NCI-H2081 treated with DMSO at 0.1 percent for 48 hours (cell line): ENCODE measurements around the gene BLTP3B.
"Not testable (repeated sequence)": the region's sequence is repeated elsewhere in the genome, so short reads cannot be mapped to it uniquely, and the experiment has no call there.

Source experiments
- DNase-seq: peaks from one replicate; lab custom pipeline; 2025; lab: John Stamatoyannopoulos, UW

The BLTP3B gene, protein sequence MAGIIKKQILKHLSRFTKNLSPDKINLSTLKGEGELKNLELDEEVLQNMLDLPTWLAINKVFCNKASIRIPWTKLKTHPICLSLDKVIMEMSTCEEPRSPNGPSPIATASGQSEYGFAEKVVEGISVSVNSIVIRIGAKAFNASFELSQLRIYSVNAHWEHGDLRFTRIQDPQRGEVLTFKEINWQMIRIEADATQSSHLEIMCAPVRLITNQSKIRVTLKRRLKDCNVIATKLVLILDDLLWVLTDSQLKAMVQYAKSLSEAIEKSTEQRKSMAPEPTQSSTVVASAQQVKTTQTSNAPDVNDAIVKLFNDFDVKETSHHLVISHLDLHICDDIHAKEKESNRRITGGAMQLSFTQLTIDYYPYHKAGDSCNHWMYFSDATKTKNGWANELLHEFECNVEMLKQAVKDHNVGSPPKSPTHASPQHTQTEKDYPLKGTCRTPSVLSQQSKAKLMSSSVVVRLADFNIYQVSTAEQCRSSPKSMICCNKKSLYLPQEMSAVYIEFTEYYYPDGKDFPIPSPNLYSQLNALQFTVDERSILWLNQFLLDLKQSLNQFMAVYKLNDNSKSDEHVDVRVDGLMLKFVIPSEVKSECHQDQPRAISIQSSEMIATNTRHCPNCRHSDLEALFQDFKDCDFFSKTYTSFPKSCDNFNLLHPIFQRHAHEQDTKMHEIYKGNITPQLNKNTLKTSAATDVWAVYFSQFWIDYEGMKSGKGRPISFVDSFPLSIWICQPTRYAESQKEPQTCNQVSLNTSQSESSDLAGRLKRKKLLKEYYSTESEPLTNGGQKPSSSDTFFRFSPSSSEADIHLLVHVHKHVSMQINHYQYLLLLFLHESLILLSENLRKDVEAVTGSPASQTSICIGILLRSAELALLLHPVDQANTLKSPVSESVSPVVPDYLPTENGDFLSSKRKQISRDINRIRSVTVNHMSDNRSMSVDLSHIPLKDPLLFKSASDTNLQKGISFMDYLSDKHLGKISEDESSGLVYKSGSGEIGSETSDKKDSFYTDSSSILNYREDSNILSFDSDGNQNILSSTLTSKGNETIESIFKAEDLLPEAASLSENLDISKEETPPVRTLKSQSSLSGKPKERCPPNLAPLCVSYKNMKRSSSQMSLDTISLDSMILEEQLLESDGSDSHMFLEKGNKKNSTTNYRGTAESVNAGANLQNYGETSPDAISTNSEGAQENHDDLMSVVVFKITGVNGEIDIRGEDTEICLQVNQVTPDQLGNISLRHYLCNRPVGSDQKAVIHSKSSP (N-terminal part only)

GRCh38 chr12:100142851-100143559 is at the start of gene BLTP3B:
Gene BLTP3B (minus strand): TSS chr12:100142874. CDS start chr12:100142635, 239 bp downstream.
- DNase-seq: no peak

GRCh38 chr12:100189636-100190394 is 47.1 kb upstream of the BLTP3B start:
- no peak for DNase-seq

DNA sequence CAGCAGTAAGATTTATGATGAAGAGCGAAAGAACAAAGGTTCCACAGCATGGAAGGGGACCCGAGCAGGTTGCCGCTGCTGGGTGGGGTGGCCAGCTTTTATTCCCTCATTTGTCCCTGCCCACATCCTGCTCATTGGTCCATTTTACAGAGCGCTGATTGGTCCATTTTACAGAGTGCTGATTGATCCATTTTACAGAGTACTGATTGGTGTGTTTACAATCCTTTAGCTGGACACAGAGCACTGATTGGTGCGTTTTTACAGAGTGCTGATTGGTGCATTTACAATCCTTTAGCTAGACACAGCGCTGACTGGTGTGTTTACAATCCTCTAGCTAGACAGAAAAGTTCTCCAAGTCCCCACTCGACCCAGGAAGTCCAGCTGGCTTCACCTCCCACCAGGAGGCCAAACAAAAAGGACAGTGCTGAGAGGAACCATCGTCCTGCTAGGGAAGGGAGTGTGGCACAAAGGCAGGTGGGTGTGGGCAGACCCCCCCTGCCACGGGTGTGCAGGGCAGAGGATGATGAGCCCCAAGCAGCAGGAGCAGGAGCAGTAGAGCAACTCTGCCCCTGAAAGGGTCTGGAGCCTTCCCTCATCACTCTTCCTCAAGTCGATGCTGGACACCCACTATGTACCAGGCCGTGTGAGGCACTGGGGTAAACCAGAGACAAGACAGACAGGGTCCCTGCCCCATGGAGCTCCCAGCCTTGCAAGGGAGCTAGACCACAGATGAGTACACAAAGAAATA is 46.4 kb upstream of the BLTP3B start:
- DNase-seq: not testable (repeated sequence)

DNA sequence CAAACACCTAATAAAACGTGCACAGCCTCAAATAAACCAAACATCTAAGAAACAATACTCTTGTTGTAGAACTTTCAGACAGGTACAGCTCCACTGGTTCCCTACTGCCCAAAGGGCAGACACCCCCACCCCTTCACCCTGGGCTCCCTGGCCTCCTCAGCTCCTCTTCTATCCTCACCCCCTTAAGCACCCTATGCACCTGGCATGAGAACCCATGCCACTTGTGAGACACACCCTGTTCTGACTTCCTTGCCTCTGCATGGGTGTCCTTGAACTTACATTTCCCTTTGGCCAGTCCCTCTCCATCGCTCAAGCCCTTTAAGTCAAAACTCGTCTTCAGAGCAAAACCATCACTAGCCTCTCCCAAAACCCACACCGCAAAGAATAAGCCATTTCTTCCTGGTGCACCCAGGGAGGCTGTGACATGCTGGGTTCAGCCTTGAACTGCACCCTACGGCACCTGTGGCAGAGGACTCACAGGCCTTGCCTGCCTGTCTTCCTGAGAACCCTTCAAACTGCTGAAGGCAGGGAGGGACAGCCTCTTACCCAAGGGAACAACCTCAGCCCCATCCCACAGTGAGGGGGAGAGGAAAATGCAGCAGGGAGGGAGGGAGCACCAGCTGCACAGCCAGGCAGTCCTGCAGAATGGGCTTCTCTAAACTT is 45.3 kb upstream of the BLTP3B start:
- no peak for DNase-seq

DNA sequence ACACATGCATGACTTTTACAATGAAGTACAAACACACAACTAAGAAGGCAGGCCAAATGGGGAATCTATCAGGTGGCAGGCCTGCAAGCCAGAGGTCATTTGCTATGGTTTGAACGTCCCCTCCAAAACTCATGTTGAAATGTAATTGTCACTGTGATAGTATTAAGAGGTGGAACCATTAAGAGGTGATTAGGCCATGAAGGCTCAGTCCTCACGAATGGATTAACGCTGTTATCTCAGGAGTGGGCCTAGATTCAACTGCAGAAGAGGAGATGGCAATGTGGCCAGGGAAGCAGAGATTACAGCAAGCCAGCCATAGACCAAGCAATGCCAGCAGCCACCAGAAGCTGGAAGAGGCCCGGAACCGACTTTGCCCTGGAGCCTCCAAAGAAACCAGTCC is 44.4 kb upstream of the BLTP3B start:
- DNase-seq: no peak

- DNase-seq: no peak
Observed at GRCh38 chr12:100186071-100186470, 43.4 kb upstream of the BLTP3B start.

DNA sequence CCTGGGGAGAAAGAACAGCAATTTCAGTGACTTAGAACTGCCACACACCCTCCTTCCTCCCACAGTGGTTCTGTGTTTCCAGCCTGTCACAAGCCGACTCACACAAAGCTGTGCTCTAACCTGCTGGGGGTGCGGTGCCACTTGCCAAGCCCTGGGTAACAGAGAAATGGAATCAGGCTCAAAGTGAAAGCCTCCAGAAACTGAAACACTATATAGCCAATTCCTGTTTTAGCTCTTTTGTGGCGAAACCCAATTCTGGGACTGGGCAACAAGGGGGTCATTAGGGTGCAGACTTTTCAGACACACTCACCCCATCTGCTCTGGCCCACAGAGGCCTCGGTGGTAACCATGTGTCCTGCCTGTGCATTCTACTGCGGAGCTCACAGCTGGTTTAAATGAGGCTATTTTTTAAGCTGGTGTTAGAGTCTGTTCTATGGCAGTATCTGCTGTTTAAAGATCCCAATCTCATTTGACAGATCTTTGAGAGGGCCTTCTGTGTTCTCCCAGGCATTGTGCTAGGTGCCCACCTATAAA is 42.8 kb upstream of the BLTP3B start:
- DNase-seq: no peak

DNA sequence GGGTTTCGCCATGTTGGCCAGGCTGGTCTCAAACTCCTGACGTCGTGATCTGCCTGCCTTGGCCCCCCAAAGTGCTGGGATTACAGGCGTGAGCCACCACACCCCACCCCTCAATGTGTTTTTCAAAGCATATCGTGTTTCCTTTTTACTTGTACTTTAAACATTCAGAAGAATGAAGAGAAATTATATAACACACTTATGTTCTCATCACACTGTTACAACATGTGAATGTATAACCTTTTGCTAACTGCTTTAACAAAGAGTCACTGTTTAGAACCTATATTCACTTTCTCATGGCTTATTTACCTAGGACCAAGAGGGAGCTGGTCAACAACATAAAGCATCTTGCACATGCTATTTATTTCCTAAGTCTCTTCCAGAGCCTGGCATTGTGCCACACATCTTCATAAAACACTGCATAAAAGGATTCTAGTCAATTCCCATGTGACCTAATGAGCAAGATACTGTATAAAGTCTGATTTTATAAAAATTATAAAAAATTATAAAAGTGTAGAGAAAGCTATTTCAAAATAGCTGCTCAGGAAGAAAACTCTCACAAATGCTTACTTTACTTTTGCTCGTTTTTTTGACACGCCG is 42.0 kb upstream of the BLTP3B start:
- no peak for DNase-seq

GRCh38 chr12:100179252-100179651 is 36.6 kb upstream of the BLTP3B start:
- no peak for DNase-seq

DNA sequence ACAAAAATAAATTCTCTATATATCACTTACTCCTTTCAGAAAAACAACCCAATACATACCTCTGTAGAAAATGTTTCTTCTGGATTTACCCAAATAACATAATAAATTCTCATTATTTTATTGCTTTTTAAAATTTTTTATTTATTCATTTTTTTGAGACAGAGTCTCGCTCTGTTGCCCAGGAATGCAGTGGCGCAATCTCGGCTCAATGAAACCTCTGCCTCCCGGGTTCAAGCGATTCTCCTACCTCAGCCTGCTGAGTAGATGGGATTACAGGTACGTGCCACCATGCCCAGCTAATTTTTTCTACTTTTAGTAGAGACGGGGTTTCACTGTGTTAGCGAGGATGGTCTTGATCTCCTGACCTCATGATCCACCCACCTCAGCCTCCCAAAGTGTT is 33.8 kb upstream of the BLTP3B start:
- DNase-seq: not testable (repeated sequence)

GRCh38 chr12:100174495-100174894 is 31.8 kb upstream of the BLTP3B start:
- no peak for DNase-seq

- DNase-seq: no peak
Observed at GRCh38 chr12:100173111-100173510, 30.4 kb upstream of the BLTP3B start.

GRCh38 chr12:100171248-100171647 is 28.6 kb upstream of the BLTP3B start:
- no peak for DNase-seq

DNA sequence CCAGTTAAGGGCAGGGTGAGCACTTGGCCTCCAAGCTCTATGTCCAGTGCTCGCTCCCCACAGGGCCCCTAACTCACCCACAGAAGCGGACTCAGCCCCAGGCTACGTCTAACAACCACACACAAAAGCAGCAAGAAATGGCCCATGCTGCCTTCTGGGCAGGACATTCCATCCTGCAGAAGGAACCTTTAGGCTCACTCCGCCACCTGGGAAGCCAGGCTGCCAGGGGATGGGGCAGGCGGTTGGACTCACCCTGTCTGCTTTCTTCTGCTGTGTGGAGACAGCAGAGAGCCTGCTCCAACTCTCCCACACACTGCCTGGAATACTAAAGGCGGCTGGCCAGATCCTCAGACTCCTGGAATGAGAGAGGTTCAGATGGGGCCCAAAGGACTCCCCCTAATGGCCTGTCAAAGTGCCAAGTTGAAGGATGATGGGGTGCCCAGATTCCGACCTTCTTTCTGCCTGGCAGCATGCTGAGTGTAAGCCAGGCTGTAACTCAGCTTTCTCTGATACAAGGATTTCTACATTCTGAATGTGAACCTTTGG is 27.7 kb upstream of the BLTP3B start:
- DNase-seq: no peak

DNA sequence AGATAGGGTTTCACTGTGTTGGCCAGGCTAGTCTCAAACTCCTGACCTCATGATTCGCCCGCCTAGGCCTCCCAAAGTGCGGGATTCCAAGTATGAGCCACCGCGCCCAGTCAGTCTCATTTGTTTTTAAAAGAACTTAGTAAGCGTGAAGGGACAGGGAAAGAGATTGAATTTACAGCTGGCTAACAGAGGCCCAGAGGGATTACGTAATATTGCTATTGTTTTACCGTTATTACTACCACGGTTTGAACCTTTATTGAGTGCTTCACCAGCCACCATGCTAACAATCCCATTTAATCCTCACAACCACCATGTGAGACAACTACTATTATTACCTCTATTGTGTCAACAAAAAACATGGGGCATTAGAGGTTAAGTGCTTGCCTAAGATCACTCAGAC is 26.7 kb upstream of the BLTP3B start:
- DNase-seq: no peak

DNA sequence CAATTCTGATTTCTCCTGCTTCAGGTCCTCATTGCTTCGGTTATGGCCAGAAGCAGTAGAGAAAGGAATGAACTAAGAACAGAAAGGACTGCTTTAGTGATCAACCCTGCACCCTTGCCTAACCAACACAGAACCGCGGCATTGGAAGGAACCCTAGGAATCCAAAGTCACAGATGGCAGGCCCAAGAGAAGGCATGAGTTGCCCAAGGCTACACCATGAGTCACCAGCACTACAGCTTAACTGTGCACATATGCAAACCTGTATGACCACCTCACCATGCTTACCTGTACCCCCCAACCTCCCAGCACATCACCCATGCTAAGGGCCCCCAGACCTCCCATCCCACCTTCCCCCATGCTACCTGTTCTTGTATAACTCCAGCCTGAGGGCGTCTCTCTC is 25.9 kb upstream of the BLTP3B start:
- no peak for DNase-seq

DNA sequence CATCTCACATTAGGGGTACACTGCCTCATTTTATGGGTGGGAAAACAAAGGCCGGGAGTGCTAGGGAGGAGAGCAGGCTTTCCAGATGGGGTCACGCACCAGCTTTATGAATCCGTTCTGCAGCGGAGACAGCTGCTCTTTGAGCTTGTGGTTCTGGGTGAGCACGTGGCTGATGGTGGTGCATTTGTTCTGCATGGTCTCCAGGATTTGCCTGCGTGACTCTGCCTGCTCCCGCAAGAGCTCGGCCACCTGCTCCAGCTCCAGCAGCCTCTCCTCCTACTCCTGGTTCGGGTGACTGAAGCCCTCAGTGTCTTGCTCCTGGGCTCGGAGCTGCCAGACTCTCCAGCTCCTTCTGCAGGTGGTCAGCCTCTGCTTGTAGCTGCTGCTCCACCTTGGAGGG is 23.6 kb upstream of the BLTP3B start:
- no peak for DNase-seq

GRCh38 chr12:100165356-100165755 is 22.7 kb upstream of the BLTP3B start:
- DNase-seq: no peak
